Keratinocyte (primary cell): Measurements from ENCODE around the gene DPYD.

Experiments used
- CTCF ChIP-seq, 3 experiments: IDR thresholded peaks in 1 of 3; conservative IDR thresholded peaks in 1 of 3; optimal IDR thresholded peaks in 1 of 3; 2 replicates in 2 of 3; 3 replicates in 1 of 3; pipeline versions ENCODE3 to v1.5.1; 2011; ENCODE audit warnings: low read length in 3 of 3, mild to moderate bottlenecking in 3 of 3, moderate library complexity in 2 of 3, control low read depth in 1 of 3, inconsistent platforms in 1 of 3; ENCODE audit not compliant: insufficient read depth in 2 of 3; ENCODE audit errors: extremely low read depth in 1 of 3
- EZH2 ChIP-seq: IDR thresholded peaks from one replicate; pipeline ENCODE4 v1.6.1; 2012; ENCODE audit warnings: inconsistent platforms, mild to moderate bottlenecking, low read length, moderate library complexity

GRCh38 chr1:97196825-97197516, 723.9 kb downstream of the DPYD start:
- TF ChIP-seq CTCF (optimal IDR thresholded peaks at IDR 0.05 in 1 of 3, IDR thresholded peaks at IDR 0.05 in 1 of 3, conservative IDR thresholded peaks at IDR 0.05 in 1 of 3; ENCODE audit: extremely low read depth in 1 of 3, insufficient read depth in 2 of 3, low read length in 3 of 3), result no peak
- TF ChIP-seq EZH2, result no peak
